GM12878 (cell line): ENCODE data around the gene CD9. TPM values are rescaled to one million over a fixed set of nuclear protein-coding genes. Genes with fewer than 3 reads are reported as not detected.

ENCODE experiments used
- ATAC-seq: fragments of 200-7000 bp; cut with Tn5 transposase; 3 replicates; pipeline ENCODE4 v1.9.1; 2020; ENCODE audit warnings: mild to moderate bottlenecking, moderate library complexity
- BruUV-seq: library from RNA; stranded (reverse); fragments of 400-500 nt; replicated peaks from 2 replicates; lab custom pipeline; 2021; lab: Mats Ljungman, UMichigan
- CTCF ChIA-PET: fragments of 300-600 bp; sonication (Branson Sonifier 250); formaldehyde crosslinking; extraction: SDS; loops from one replicate; lab custom pipeline; 2021; ENCODE audit warnings: inconsistent platforms; lab: Yijun Ruan, JAX
- POLR2A ChIA-PET: fragments of 350-600 bp; formaldehyde crosslinking; extraction: SDS; loops from one replicate; lab custom pipeline; 2021; ENCODE audit warnings: inconsistent platforms; lab: Charles Lee
- RAD21 ChIA-PET: fragments of 300-600 bp; sonication (Branson Sonifier 250); formaldehyde crosslinking; loops from one replicate; lab custom pipeline; 2023; ENCODE audit warnings: antibody characterized with exemption; ENCODE audit not compliant: unreplicated experiment; lab: Charles Lee
- SMC1A ChIA-PET: fragments of 300-600 bp; sonication (Branson Sonifier 250); formaldehyde crosslinking; loops from one replicate; lab custom pipeline; 2023; ENCODE audit not compliant: unreplicated experiment, uncharacterized antibody; lab: Charles Lee
- DNase-seq: peaks from one replicate; pipeline ENCODE4 v3.0.0-alpha.2; 2011; ENCODE audit warnings: low read depth, low spot score
- FAIRE-seq: peaks from 3 replicates; lab custom pipeline; 2011; peaks lifted over from hg19 to GRCh38; lab: Jason Lieb, UNC
- H2AFZ ChIP-seq: 2 replicates; pipeline ENCODE4 v1.6.0; 2011; ENCODE audit warnings: low read depth, low read length, control low read depth; ENCODE audit not compliant: control insufficient read depth
- H3K27ac ChIP-seq: 2 replicates; pipeline ENCODE4 v1.5.1; 2011; ENCODE audit warnings: control low read depth; ENCODE audit not compliant: control insufficient read depth, insufficient read depth
- H3K27me3 ChIP-seq, 2 experiments: replicated peaks in 1 of 2; 2 replicates each; pipeline versions ENCODE4 v1.6.0 to v1.6.1; 2011; ENCODE audit warnings: low read length in 1 of 2; ENCODE audit not compliant: control insufficient read depth in 2 of 2, insufficient read depth in 2 of 2
- H3K36me3 ChIP-seq, 2 experiments: 2 replicates each; pipeline ENCODE4 v1.5.1; 2011; ENCODE audit warnings: low read length in 1 of 2; ENCODE audit not compliant: control insufficient read depth in 2 of 2, insufficient read depth in 2 of 2
- H3K4me1 ChIP-seq: 2 replicates; pipeline ENCODE4 v1.6.1; 2011; ENCODE audit warnings: mild to moderate bottlenecking, low read length, moderate library complexity, mixed read lengths; ENCODE audit not compliant: control insufficient read depth, insufficient read depth
- H3K4me2 ChIP-seq: 2 replicates; pipeline ENCODE4 v1.6.0; 2011; ENCODE audit warnings: control low read depth; ENCODE audit not compliant: control insufficient read depth, insufficient read depth
- H3K4me3 ChIP-seq: fragments of 200-600 bp; sonication (generic); 2 replicates; pipeline ENCODE4 v1.5.1; 2016
- H3K79me2 ChIP-seq: 2 replicates; pipeline ENCODE4 v1.6.0; 2011; ENCODE audit warnings: low read length; ENCODE audit not compliant: control insufficient read depth, insufficient read depth
- H3K9ac ChIP-seq: 2 replicates; pipeline ENCODE4 v1.8.0; 2011; ENCODE audit warnings: low read length, control low read depth, mixed read lengths; ENCODE audit not compliant: control insufficient read depth, insufficient read depth
- H3K9me3 ChIP-seq: replicated peaks from 3 replicates; pipeline ENCODE4 v1.5.1; 2011; ENCODE audit warnings: mild to moderate bottlenecking, low read length; ENCODE audit not compliant: control insufficient read depth, insufficient read depth
- H4K20me1 ChIP-seq: 2 replicates; pipeline ENCODE4 v1.6.0; 2011; ENCODE audit not compliant: control insufficient read depth, insufficient read depth
- BACH1 ChIP-seq: fragments of 450-650 bp; IDR thresholded peaks from 2 replicates; pipeline ENCODE4 v1.6.1; 2017; ENCODE audit warnings: mild to moderate bottlenecking, borderline replicate concordance
- BCL11A ChIP-seq: IDR thresholded peaks from 2 replicates; pipeline ENCODE4 v1.6.1; 2011; ENCODE audit warnings: low read depth, low read length
- CEBPB ChIP-seq, 2 experiments: fragments of 150-350 bp in 1 of 2; IDR thresholded peaks; 2 replicates each; pipeline ENCODE4 v1.6.1; 2012 to 2014; ENCODE audit warnings: low read depth in 2 of 2, low read length in 2 of 2, borderline replicate concordance in 1 of 2, inconsistent platforms in 1 of 2
- GABPA ChIP-seq: IDR thresholded peaks from 2 replicates; pipeline ENCODE4 v1.6.1; 2014; ENCODE audit warnings: antibody characterized with exemption, low read depth, mild to moderate bottlenecking, inconsistent platforms
- KDM1A ChIP-seq: fragments of 200-600 bp; sonication (generic); IDR thresholded peaks from 2 replicates; pipeline ENCODE4 v1.6.1; 2016; ENCODE audit warnings: borderline replicate concordance
- KLF5 ChIP-seq: fragments of 450-650 bp; IDR thresholded peaks from 2 replicates; pipeline ENCODE4 v1.6.1; 2014; ENCODE audit warnings: mild to moderate bottlenecking; ENCODE audit not compliant: partially characterized antibody
- MTA3 ChIP-seq: IDR thresholded peaks from 2 replicates; pipeline ENCODE4 v1.6.1; 2012; ENCODE audit warnings: low read length, inconsistent platforms, borderline replicate concordance
- NFIC ChIP-seq: IDR thresholded peaks from 2 replicates; pipeline ENCODE4 v1.6.1; 2012; ENCODE audit warnings: low read depth, mild to moderate bottlenecking, inconsistent platforms, low read length, moderate library complexity
- PAX5 ChIP-seq: IDR thresholded peaks from 2 replicates; pipeline ENCODE4 v1.6.1; 2011; ENCODE audit warnings: low read depth, low read length, borderline replicate concordance
- SIX5 ChIP-seq: IDR thresholded peaks from 2 replicates; pipeline ENCODE4 v1.6.1; 2011; ENCODE audit warnings: mild to moderate bottlenecking, low read depth, low read length, moderate library complexity; ENCODE audit not compliant: severe bottlenecking
- ZNF24 ChIP-seq: fragments of 450-650 bp; IDR thresholded peaks from 2 replicates; pipeline ENCODE4 v1.6.1; 2017; ENCODE audit warnings: antibody characterized with exemption, mild to moderate bottlenecking
- WGBS: methylation state at CpG from one replicate; pipeline ENCODE4 v1.1.6; 2016; ENCODE audit warnings: low lambda C conversion rate; ENCODE audit not compliant: insufficient replicate concordance, insufficient coverage; ENCODE audit errors: missing lambda C conversion rate; 5-methylcytosine and 5-hydroxymethylcytosine counted together
- in situ Hi-C: fragments of 300-500 bp; cut with MboI; formaldehyde crosslinking; loops from 9 replicates; pipeline ENCODE4 v1.14.3; 2018; ENCODE audit warnings: mixed read lengths
- intact Hi-C: fragments of 100-400 bp; cut with micrococcal nuclease; formaldehyde crosslinking; loops from one replicate; pipeline ENCODE4 v1.14.2; 2022; ENCODE audit not compliant: unreplicated experiment
- polyA plus RNA-seq, 11 experiments: library from polyadenylated mRNA; depleted of rRNA in 4 of 11; unstranded in 6 of 11; stranded (reverse) in 5 of 11; fragments of >200 nt; fragmentation: Nextera tagmentation in 4 of 11; fragmentation: Illumina TruSeq in 1 of 11; extraction: Ambion mirVana in 4 of 11; extraction: Trizol in 1 of 11; gene quantifications; 1 replicate in 1 of 11; 2 replicates in 10 of 11; pipeline versions ENCODE4 v1.2.1 to v1.2.3, GENCODE V29; 2011 to 2016; ENCODE audit warnings: inconsistent platforms in 2 of 11, missing spikeins in 2 of 11, low read depth in 1 of 11
- total RNA-seq, 4 experiments: library from RNA; depleted of rRNA in 3 of 4; stranded (reverse); fragments of >200 nt in 3 of 4; fragmentation: Illumina TruSeq in 1 of 4; extraction: Trizol in 1 of 4; gene quantifications; 2 replicates each; pipeline versions ENCODE4 v1.2.1 to v1.2.3, GENCODE V29; 2013 to 2021
- TF ChIP-seq, protein P1 (sequence below): IDR thresholded peaks from 2 replicates; pipeline ENCODE4 v1.6.1; 2011; ENCODE audit warnings: mild to moderate bottlenecking, low read depth, low read length, moderate library complexity; ENCODE audit not compliant: insufficient replicate concordance
- TF ChIP-seq, protein P2 (sequence below): fragments of 450-650 bp; IDR thresholded peaks from 2 replicates; pipeline ENCODE4 v1.6.1; 2017; ENCODE audit warnings: mild to moderate bottlenecking, moderate library complexity
- TF ChIP-seq, protein P3 (sequence below): fragments of 450-650 bp; IDR thresholded peaks from 2 replicates; pipeline ENCODE4 v1.6.1; 2017; ENCODE audit warnings: mild to moderate bottlenecking, low read depth, inconsistent platforms; ENCODE audit not compliant: poor library complexity, severe bottlenecking

The CD9 gene
- total and polyA plus RNA-seq, 10 of the 15 experiments (the other 5 are each of a cell fraction or from before 2014, with no cell fraction given), result 4.8 to 29.9 (median 9.7) TPM

DNA sequence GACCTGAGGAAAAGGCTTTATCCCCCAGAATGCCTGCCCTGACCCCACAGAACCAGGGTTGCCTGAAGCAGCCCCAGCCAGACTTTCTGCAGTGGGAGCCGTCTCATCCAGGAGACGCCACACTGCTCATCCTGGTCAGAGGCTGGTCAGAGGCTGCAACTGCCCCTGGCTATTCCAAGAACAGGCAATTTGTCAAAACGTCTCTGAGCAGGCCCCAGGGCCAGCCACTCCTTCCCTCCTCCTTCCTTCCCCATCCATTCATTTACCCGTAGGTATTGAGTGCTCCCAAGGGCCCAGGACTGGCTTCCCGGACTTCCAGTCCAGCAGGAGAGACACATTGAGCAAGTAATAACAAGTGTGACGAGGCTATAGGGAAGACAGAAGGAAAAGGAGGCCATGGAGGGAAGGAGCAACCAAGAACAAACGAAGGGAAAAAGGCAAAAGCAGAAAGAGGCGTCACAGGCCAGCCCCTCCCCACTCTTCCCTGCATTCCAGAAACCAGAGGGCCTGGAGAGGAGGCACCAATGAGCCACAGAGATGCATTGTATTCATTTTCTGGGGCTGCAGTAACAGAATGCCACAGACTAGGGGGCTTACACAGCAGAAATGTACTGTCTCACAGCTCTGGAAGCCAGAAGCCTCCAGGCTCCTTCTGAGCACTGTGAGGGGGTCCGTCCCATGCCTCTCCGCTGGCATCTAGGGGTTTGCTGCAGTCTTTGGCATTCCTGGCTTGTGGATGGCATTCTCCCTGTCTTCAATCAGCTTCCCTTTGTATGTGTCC lies 21.0 kb upstream of the CD9 start:
- Histone ChIP-seq H3K79me2 (no peaks in the 10 kb centered on the region), H3K9ac (no peak overlapping the region), H3K36me3 (no peaks in the 10 kb centered on the region), H3K9me3 (no peaks in the 10 kb centered on the region; the same call in 2 of the 3 replicates), H4K20me1 (no peaks in the 10 kb centered on the region), H3K27me3 (peaks cover 3% of the 10 kb centered on the region in 2 experiments; a peak in 3 of 4 replicates), H3K4me3 (no peak overlapping the region), H2AFZ (no peak overlapping the region), H3K27ac (no peak overlapping the region), H3K4me1 (peaks cover 12% of the 10 kb centered on the region), H3K4me2 (no peak overlapping the region)
- FAIRE-seq, result no peak
- no peak for TF ChIP-seq KDM1A
- TF ChIP-seq ZNF24, result no peak
- TF ChIP-seq, protein P1, sequence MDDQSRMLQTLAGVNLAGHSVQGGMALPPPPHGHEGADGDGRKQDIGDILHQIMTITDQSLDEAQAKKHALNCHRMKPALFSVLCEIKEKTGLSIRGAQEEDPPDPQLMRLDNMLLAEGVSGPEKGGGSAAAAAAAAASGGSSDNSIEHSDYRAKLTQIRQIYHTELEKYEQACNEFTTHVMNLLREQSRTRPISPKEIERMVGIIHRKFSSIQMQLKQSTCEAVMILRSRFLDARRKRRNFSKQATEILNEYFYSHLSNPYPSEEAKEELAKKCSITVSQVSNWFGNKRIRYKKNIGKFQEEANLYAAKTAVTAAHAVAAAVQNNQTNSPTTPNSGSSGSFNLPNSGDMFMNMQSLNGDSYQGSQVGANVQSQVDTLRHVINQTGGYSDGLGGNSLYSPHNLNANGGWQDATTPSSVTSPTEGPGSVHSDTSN, result no peak
- TF ChIP-seq, protein P2, sequence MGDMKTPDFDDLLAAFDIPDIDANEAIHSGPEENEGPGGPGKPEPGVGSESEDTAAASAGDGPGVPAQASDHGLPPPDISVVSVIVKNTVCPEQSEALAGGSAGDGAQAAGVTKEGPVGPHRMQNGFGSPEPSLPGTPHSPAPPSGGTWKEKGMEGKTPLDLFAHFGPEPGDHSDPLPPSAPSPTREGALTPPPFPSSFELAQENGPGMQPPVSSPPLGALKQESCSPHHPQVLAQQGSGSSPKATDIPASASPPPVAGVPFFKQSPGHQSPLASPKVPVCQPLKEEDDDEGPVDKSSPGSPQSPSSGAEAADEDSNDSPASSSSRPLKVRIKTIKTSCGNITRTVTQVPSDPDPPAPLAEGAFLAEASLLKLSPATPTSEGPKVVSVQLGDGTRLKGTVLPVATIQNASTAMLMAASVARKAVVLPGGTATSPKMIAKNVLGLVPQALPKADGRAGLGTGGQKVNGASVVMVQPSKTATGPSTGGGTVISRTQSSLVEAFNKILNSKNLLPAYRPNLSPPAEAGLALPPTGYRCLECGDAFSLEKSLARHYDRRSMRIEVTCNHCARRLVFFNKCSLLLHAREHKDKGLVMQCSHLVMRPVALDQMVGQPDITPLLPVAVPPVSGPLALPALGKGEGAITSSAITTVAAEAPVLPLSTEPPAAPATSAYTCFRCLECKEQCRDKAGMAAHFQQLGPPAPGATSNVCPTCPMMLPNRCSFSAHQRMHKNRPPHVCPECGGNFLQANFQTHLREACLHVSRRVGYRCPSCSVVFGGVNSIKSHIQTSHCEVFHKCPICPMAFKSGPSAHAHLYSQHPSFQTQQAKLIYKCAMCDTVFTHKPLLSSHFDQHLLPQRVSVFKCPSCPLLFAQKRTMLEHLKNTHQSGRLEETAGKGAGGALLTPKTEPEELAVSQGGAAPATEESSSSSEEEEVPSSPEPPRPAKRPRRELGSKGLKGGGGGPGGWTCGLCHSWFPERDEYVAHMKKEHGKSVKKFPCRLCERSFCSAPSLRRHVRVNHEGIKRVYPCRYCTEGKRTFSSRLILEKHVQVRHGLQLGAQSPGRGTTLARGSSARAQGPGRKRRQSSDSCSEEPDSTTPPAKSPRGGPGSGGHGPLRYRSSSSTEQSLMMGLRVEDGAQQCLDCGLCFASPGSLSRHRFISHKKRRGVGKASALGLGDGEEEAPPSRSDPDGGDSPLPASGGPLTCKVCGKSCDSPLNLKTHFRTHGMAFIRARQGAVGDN, result no peak
- no peak for TF ChIP-seq BACH1
- TF ChIP-seq PAX5, result no peak
- TF ChIP-seq KLF5, result no peak
- no peak for TF ChIP-seq SIX5
- TF ChIP-seq, protein P3, sequence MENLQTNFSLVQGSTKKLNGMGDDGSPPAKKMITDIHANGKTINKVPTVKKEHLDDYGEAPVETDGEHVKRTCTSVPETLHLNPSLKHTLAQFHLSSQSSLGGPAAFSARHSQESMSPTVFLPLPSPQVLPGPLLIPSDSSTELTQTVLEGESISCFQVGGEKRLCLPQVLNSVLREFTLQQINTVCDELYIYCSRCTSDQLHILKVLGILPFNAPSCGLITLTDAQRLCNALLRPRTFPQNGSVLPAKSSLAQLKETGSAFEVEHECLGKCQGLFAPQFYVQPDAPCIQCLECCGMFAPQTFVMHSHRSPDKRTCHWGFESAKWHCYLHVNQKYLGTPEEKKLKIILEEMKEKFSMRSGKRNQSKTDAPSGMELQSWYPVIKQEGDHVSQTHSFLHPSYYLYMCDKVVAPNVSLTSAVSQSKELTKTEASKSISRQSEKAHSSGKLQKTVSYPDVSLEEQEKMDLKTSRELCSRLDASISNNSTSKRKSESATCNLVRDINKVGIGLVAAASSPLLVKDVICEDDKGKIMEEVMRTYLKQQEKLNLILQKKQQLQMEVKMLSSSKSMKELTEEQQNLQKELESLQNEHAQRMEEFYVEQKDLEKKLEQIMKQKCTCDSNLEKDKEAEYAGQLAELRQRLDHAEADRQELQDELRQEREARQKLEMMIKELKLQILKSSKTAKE, result no peak
- no peak for TF ChIP-seq NFIC
- TF ChIP-seq GABPA, result no peak
- no peak for TF ChIP-seq MTA3
- no peak for TF ChIP-seq CEBPB (IDR thresholded peaks at IDR 0.05; ENCODE audit: borderline replicate concordance in 1 of 2, low read depth in 2 of 2, low read length in 2 of 2)
- no peak for TF ChIP-seq BCL11A
- RAD21 ChIA-PET, result no interaction called here
- no peak for DNase-seq
- SMC1A ChIA-PET, result no interaction called here
- WGBS, result 23% methylated on average over 9 of the region's 10 CpGs
- no peak for ATAC-seq
- BruUV-seq, result no TSS peak
- intact Hi-C loops, result no loop called here
- CTCF ChIA-PET, result no interaction called here
- POLR2A ChIA-PET, result no interaction called here
- in situ Hi-C loops, result no loop called here
